Retinal pigment epithelial cell (primary cell): ENCODE data around the gene ARHGAP10.

Experiments
- DNase-seq: peaks from one replicate; pipeline ENCODE4 v3.0.0-alpha.2; 2010; ENCODE audit warnings: low read depth
- H3K4me3 ChIP-seq: 2 replicates; pipeline ENCODE4 v1.5.1; 2011; ENCODE audit warnings: mild to moderate bottlenecking, low read length, control low read depth, moderate library complexity
- CTCF ChIP-seq: conservative IDR thresholded peaks from 2 replicates; pipeline ENCODE4 v1.5.1; 2011; ENCODE audit warnings: low read depth, low read length, control low read depth, inconsistent platforms

The ARHGAP10 gene

GRCh38 chr4:147938496-147938895 lies 206.6 kb downstream of the ARHGAP10 start:
- no peak for DNase-seq
- no peak for TF ChIP-seq CTCF
- no peak overlapping the region for H3K4me3 ChIP-seq

GRCh38 chr4:147940171-147940570 lies 208.3 kb downstream of the ARHGAP10 start:
- H3K4me3 ChIP-seq, result no peak overlapping the region
- no peak for TF ChIP-seq CTCF
- DNase-seq, result no peak

GRCh38 chr4:147941373-147941772 lies 209.5 kb downstream of the ARHGAP10 start:
- no peak for DNase-seq
- TF ChIP-seq CTCF, result no peak
- H3K4me3 ChIP-seq, result no peak overlapping the region

- no peak for TF ChIP-seq CTCF
- H3K4me3 ChIP-seq, result no peak overlapping the region
- DNase-seq, result no peak
These were observed 210.8 kb downstream of the ARHGAP10 start for GRCh38 chr4:147942729-147943128.

DNA sequence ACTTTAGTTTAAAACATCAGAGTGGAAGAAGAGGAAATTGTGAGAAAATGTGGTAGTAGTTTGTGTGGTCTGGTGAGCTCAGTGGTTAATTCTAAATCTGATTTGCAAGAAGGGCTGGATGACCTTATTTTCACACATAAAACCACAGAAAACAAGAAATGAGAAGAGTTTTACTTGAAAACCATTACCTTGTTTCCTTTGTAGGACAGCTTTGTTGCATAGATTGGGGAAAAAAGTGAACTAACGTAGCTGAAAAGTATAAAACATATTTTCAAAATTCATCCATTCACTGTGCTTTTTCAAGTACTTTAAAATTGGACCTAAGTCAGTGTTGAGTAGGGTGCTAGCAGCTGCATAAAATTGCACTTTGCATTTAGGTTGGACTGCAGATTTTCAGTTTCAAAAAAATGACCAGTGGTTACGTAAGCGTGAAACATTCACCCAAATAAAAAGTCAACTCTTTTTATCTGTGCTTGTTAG lies 211.3 kb downstream of the ARHGAP10 start:
- no peak overlapping the region for H3K4me3 ChIP-seq
- DNase-seq, result no peak
- no peak for TF ChIP-seq CTCF

DNA sequence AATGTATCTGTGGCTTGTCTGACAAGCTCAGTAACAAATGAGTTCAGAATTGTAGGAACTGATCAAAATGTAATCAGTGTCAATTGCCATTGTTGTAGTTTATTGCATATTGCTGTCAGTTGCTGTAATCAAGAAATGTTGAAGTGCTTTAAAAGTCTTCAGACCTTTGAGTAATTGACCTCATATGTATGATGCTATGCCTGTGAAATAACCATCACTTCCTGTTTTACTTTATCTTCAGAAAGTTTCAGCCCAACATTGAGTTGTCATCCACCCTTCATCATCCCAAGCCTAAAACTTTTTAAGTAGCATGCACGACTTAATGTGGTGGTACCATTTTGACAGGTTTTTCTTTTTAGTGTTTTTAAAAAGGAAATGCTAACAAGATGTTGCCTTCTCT lies 212.4 kb downstream of the ARHGAP10 start:
- H3K4me3 ChIP-seq, result no peak overlapping the region
- no peak for DNase-seq
- TF ChIP-seq CTCF, result no peak

DNA sequence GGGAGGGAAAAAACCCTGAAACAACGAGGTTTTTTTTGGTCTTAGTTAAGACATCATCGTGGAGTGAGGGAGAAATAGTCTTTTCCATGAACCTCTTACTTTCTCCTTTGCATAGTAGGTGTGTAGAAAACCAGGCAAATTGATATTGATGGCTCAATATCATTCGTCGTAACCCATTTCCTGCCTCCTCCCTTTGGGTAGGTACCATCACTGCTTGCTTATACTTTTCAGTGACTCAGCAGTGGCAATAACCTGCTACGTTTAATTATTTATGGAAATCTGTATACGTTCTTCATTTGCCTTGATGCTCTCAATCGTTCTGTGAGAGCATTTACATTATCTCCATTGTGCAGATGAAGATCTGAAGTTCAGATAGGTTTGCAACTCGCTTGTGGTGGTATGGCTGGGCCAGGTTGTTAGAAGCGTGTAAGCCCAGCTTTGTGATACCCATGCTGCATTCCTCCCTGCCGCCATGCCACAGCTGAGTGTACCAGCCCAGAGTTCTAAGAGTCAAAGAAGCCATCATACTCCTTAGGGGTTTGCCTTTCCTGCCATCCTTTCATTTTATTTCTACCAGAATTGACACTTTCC lies 212.9 kb downstream of the ARHGAP10 start:
- TF ChIP-seq CTCF, result no peak
- DNase-seq, result no peak
- H3K4me3 ChIP-seq, result no peak overlapping the region
